SK-N-SH (cell line): ENCODE results near the gene TOX2.

Experiments used
- CHD2 ChIP-seq: fragments of 150-350 bp; IDR thresholded peaks from 2 replicates; pipeline ENCODE4 v1.6.1; 2018; ENCODE audit warnings: low read length; ENCODE audit not compliant: partially characterized antibody
- MEF2A ChIP-seq: IDR thresholded peaks from 2 replicates; pipeline ENCODE4 v1.4.0; 2012; ENCODE audit warnings: low read depth, borderline replicate concordance
- POLR2AphosphoS5 ChIP-seq: IDR thresholded peaks from 2 replicates; pipeline ENCODE4 v1.6.1; 2012; ENCODE audit warnings: low read depth, low read length
- TF ChIP-seq, protein P1 (sequence below): IDR thresholded peaks from 2 replicates; pipeline ENCODE4 v1.6.1; 2012; ENCODE audit warnings: mild to moderate bottlenecking, low read depth, low read length, moderate library complexity
- TF ChIP-seq, protein P2 (sequence below): fragments of 200-600 bp; sonication (generic); IDR thresholded peaks from 2 replicates; pipeline ENCODE4 v1.6.1; 2017; ENCODE audit warnings: antibody characterized with exemption, mild to moderate bottlenecking, moderate library complexity
- TF ChIP-seq, protein P3 (sequence below): IDR thresholded peaks from 2 replicates; pipeline ENCODE4; 2012
- TF ChIP-seq, protein P4 (sequence below): fragments of 150-350 bp; IDR thresholded peaks from 2 replicates; pipeline ENCODE4 v1.6.1; 2017; ENCODE audit warnings: antibody characterized with exemption, low read length, low read depth, borderline replicate concordance

DNA sequence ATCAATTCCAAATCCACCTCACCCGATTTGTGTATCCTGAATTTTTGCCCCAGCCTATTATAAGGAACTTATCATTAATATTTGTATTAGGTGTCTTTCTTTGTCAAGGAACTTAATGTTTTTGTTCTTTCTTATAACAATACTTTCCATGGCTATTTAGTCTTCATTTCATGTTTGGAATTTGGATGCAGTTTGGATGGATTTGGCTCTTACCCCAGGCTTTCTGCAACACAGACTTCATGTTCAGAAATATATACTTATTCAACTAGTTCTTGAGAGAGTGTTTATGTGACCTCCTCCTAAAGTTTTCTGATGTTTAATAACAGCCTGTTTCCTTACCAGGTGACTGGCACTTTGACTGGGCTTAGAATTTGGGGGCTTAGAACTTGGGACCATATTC lies 35.9 kb upstream of the TOX2 start:
- TF ChIP-seq, protein P1, sequence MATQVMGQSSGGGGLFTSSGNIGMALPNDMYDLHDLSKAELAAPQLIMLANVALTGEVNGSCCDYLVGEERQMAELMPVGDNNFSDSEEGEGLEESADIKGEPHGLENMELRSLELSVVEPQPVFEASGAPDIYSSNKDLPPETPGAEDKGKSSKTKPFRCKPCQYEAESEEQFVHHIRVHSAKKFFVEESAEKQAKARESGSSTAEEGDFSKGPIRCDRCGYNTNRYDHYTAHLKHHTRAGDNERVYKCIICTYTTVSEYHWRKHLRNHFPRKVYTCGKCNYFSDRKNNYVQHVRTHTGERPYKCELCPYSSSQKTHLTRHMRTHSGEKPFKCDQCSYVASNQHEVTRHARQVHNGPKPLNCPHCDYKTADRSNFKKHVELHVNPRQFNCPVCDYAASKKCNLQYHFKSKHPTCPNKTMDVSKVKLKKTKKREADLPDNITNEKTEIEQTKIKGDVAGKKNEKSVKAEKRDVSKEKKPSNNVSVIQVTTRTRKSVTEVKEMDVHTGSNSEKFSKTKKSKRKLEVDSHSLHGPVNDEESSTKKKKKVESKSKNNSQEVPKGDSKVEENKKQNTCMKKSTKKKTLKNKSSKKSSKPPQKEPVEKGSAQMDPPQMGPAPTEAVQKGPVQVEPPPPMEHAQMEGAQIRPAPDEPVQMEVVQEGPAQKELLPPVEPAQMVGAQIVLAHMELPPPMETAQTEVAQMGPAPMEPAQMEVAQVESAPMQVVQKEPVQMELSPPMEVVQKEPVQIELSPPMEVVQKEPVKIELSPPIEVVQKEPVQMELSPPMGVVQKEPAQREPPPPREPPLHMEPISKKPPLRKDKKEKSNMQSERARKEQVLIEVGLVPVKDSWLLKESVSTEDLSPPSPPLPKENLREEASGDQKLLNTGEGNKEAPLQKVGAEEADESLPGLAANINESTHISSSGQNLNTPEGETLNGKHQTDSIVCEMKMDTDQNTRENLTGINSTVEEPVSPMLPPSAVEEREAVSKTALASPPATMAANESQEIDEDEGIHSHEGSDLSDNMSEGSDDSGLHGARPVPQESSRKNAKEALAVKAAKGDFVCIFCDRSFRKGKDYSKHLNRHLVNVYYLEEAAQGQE, result no peak
- TF ChIP-seq, protein P2, sequence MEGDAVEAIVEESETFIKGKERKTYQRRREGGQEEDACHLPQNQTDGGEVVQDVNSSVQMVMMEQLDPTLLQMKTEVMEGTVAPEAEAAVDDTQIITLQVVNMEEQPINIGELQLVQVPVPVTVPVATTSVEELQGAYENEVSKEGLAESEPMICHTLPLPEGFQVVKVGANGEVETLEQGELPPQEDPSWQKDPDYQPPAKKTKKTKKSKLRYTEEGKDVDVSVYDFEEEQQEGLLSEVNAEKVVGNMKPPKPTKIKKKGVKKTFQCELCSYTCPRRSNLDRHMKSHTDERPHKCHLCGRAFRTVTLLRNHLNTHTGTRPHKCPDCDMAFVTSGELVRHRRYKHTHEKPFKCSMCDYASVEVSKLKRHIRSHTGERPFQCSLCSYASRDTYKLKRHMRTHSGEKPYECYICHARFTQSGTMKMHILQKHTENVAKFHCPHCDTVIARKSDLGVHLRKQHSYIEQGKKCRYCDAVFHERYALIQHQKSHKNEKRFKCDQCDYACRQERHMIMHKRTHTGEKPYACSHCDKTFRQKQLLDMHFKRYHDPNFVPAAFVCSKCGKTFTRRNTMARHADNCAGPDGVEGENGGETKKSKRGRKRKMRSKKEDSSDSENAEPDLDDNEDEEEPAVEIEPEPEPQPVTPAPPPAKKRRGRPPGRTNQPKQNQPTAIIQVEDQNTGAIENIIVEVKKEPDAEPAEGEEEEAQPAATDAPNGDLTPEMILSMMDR, result no peak
- TF ChIP-seq POLR2AphosphoS5 (no peak), MEF2A (no peak), CHD2 (no peak)
- TF ChIP-seq, protein P3, sequence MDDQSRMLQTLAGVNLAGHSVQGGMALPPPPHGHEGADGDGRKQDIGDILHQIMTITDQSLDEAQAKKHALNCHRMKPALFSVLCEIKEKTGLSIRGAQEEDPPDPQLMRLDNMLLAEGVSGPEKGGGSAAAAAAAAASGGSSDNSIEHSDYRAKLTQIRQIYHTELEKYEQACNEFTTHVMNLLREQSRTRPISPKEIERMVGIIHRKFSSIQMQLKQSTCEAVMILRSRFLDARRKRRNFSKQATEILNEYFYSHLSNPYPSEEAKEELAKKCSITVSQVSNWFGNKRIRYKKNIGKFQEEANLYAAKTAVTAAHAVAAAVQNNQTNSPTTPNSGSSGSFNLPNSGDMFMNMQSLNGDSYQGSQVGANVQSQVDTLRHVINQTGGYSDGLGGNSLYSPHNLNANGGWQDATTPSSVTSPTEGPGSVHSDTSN, result no peak
- TF ChIP-seq, protein P4, sequence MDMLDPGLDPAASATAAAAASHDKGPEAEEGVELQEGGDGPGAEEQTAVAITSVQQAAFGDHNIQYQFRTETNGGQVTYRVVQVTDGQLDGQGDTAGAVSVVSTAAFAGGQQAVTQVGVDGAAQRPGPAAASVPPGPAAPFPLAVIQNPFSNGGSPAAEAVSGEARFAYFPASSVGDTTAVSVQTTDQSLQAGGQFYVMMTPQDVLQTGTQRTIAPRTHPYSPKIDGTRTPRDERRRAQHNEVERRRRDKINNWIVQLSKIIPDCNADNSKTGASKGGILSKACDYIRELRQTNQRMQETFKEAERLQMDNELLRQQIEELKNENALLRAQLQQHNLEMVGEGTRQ, result no peak
